Gastrocnemius medialis (tissue), 4 donors: Measurements from ENCODE around the gene TNPO3.

ENCODE experiments used
- CTCF ChIP-seq, 5 experiments: fragments of 450-650 bp in 3 of 5; fragments of 200-600 bp in 2 of 5; sonication (generic) in 2 of 5; IDR thresholded peaks in 4 of 5; conservative IDR thresholded peaks in 1 of 5; 1 replicate in 4 of 5; 2 replicates in 1 of 5; pipeline ENCODE4 v1.5.1; 2016 to 2019; ENCODE audit warnings: antibody characterized with exemption in 5 of 5, mild to moderate bottlenecking in 3 of 5, moderate library complexity in 3 of 5
- POLR2A ChIP-seq, 2 donors: fragments of 450-650 bp; IDR thresholded peaks; one replicate each; pipeline ENCODE4 v1.6.1; 2017; ENCODE audit warnings: antibody characterized with exemption in 2 of 2, mild to moderate bottlenecking in 2 of 2, moderate library complexity in 2 of 2

- TF ChIP-seq CTCF (IDR thresholded peaks at IDR 0.05 in 4 of 5, conservative IDR thresholded peaks at IDR 0.05 in 1 of 5) (no peak), POLR2A (IDR thresholded peaks at IDR 0.05) (no peak)
Measured at GRCh38 chr7:129013048-129013724, 41.7 kb downstream of the TNPO3 start.
